Neural cell (in vitro differentiated cells): Measurements from ENCODE around the gene KRT86.

Source experiments
- CTCF ChIP-seq: fragments of 450-650 bp; IDR thresholded peaks from 2 replicates; pipeline ENCODE4 v1.5.1; 2014; ENCODE audit warnings: antibody characterized with exemption, mild to moderate bottlenecking, moderate library complexity; ENCODE audit not compliant: poor library complexity, severe bottlenecking
- EP300 ChIP-seq: fragments of 450-650 bp; conservative IDR thresholded peaks from 2 replicates; pipeline ENCODE4 v1.6.1; 2014; ENCODE audit warnings: antibody characterized with exemption, mild to moderate bottlenecking, moderate library complexity; ENCODE audit not compliant: poor library complexity, severe bottlenecking
- EZH2 ChIP-seq: fragments of 200-600, 300-800 bp; shearing (Covaris generic), sonication (generic); IDR thresholded peaks from 2 replicates; pipeline ENCODE4 v1.6.1; 2014; ENCODE audit warnings: antibody characterized with exemption, low read length, borderline replicate concordance, mild to moderate bottlenecking; ENCODE audit not compliant: insufficient read depth, poor library complexity, severe bottlenecking
- POLR2AphosphoS5 ChIP-seq: IDR thresholded peaks from 2 replicates; pipeline ENCODE4 v1.6.1; 2012
- RAD21 ChIP-seq: fragments of 450-650 bp; conservative IDR thresholded peaks from 2 replicates; pipeline ENCODE4 v1.6.1; 2014; ENCODE audit warnings: antibody characterized with exemption, mild to moderate bottlenecking, moderate library complexity
- TAF1 ChIP-seq: IDR thresholded peaks from 2 replicates; pipeline ENCODE4 v1.6.1; 2012; ENCODE audit warnings: low read depth
- TF ChIP-seq, protein P1 (sequence below): IDR thresholded peaks from 2 replicates; pipeline ENCODE4 v1.6.1; 2012; ENCODE audit warnings: borderline replicate concordance

DNA sequence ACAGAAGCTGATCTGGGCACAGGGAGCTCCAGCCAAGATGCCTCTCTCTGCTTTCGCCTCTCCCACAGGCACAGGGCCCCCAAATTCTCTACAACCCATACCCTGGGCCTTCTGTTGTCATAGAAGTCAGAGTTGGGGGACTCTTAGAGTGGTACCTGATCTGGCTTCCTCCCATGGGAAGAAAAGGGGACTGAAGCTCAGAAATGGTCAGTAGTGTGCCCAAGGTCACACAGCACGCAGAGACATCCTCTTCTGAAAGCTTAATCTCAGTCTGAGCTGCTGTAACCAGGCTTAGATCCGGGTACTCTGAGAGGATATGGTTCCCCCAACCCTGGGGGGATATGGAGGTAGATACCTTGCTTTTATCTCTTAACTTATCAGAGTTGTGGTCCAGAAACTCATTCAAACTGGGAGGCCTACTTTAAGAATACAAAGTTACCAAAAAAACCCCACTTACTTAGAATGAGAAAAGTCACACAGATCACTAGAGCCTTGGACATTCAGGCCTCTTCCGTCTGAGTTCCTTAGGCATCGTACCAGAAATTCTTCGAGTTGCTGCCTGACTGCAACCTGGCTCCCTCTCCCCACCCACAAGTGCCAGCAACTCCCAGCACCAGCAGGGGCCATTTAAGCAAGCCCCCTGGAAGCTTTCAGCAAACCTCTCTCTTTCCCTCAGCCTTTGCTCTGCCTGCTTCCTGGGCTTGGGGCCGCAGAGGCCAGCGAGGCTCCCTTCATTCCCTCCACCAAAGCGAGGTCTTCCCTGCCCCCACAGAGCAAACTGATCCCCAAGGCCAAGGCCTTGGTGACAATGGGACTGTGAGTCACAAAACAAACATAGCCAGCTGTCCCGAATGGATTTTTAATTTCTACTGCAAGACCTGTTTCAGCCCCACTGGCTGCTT is 27.5 kb upstream of the KRT86 start:
- no peak for TF ChIP-seq TAF1
- no peak for TF ChIP-seq CTCF
- no peak for TF ChIP-seq POLR2AphosphoS5
- no peak for TF ChIP-seq EZH2
- TF ChIP-seq RAD21: no peak
- TF ChIP-seq, protein P1, sequence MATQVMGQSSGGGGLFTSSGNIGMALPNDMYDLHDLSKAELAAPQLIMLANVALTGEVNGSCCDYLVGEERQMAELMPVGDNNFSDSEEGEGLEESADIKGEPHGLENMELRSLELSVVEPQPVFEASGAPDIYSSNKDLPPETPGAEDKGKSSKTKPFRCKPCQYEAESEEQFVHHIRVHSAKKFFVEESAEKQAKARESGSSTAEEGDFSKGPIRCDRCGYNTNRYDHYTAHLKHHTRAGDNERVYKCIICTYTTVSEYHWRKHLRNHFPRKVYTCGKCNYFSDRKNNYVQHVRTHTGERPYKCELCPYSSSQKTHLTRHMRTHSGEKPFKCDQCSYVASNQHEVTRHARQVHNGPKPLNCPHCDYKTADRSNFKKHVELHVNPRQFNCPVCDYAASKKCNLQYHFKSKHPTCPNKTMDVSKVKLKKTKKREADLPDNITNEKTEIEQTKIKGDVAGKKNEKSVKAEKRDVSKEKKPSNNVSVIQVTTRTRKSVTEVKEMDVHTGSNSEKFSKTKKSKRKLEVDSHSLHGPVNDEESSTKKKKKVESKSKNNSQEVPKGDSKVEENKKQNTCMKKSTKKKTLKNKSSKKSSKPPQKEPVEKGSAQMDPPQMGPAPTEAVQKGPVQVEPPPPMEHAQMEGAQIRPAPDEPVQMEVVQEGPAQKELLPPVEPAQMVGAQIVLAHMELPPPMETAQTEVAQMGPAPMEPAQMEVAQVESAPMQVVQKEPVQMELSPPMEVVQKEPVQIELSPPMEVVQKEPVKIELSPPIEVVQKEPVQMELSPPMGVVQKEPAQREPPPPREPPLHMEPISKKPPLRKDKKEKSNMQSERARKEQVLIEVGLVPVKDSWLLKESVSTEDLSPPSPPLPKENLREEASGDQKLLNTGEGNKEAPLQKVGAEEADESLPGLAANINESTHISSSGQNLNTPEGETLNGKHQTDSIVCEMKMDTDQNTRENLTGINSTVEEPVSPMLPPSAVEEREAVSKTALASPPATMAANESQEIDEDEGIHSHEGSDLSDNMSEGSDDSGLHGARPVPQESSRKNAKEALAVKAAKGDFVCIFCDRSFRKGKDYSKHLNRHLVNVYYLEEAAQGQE: no peak
- TF ChIP-seq EP300: no peak
